Panc1 (cell line): ENCODE measurements around the gene ATIC. TPM values are rescaled to one million over a fixed set of nuclear protein-coding genes. Genes with fewer than 3 reads are reported as not detected.

Experiments used
- ATAC-seq: fragments of 200-7000 bp; cut with Tn5 transposase; 2 replicates; pipeline ENCODE4 v1.9.1; 2020; ENCODE audit warnings: mild to moderate bottlenecking, moderate library complexity
- BruUV-seq: library from RNA; stranded (reverse); fragments of 400-500 nt; replicated peaks from 2 replicates; lab custom pipeline; 2021; lab: Mats Ljungman, UMichigan
- CTCF ChIA-PET: fragments of 300-600 bp; sonication (Branson Sonifier 250); formaldehyde crosslinking; loops from one replicate; lab custom pipeline; 2022; ENCODE audit warnings: antibody characterized with exemption; lab: Charles Lee
- POLR2A ChIA-PET: fragments of 300-600 bp; sonication (Branson Sonifier 250); formaldehyde crosslinking; loops from one replicate; lab custom pipeline; 2022; ENCODE audit warnings: antibody characterized with exemption; lab: Charles Lee
- DNase-seq: peaks from one replicate; pipeline ENCODE4 v3.0.0-alpha.2; 2010; ENCODE audit warnings: low read depth, low spot score
- H3K27ac ChIP-seq: 2 replicates; pipeline ENCODE4 v1.5.1; 2011; ENCODE audit warnings: mild to moderate bottlenecking, low read length, inconsistent platforms
- H3K27me3 ChIP-seq: fragments of 200-500 bp; sonication (Bioruptor generic); 2 replicates; pipeline ENCODE4 v1.6.0; 2014; ENCODE audit warnings: low read length, inconsistent platforms; ENCODE audit not compliant: control insufficient read depth, insufficient read depth
- H3K36me3 ChIP-seq: fragments of 200-500 bp; sonication (Bioruptor generic); 2 replicates; pipeline ENCODE4 v1.5.1; 2014; ENCODE audit warnings: inconsistent platforms, mild to moderate bottlenecking, low read length, moderate library complexity; ENCODE audit not compliant: control insufficient read depth, insufficient read depth
- H3K4me1 ChIP-seq: 2 replicates; pipeline ENCODE4 v1.5.1; 2011; ENCODE audit warnings: inconsistent platforms, mild to moderate bottlenecking, low read length, moderate library complexity; ENCODE audit not compliant: control insufficient read depth, insufficient read depth
- H3K4me3 ChIP-seq, 2 experiments: 2 replicates each; pipeline ENCODE4 v1.5.1; 2011 to 2012; ENCODE audit warnings: low read depth in 2 of 2, low read length in 2 of 2, mild to moderate bottlenecking in 2 of 2, inconsistent platforms in 1 of 2, moderate library complexity in 1 of 2
- H3K9me3 ChIP-seq: fragments of 200-500 bp; sonication (Bioruptor generic); 2 replicates; pipeline ENCODE4 v1.5.1; 2014; ENCODE audit warnings: low read depth, mild to moderate bottlenecking, inconsistent platforms, low read length, moderate library complexity; ENCODE audit not compliant: control insufficient read depth, insufficient read depth
- POLR2AphosphoS5 ChIP-seq: IDR thresholded peaks from 2 replicates; pipeline ENCODE4 v1.6.1; 2012; ENCODE audit warnings: mild to moderate bottlenecking, low read depth, low read length, moderate library complexity
- SIN3A ChIP-seq: IDR thresholded peaks from 2 replicates; pipeline ENCODE4 v1.6.1; 2012; ENCODE audit warnings: low read depth, mild to moderate bottlenecking, low read length, moderate library complexity, borderline replicate concordance; ENCODE audit not compliant: insufficient read depth
- TCF7L2 ChIP-seq: IDR thresholded peaks from 2 replicates; pipeline ENCODE4 v1.6.1; 2011; ENCODE audit warnings: mild to moderate bottlenecking, low read depth, low read length, inconsistent platforms
- in situ Hi-C: cut with HindIII; loops from 2 replicates; pipeline ENCODE4 v1.10.0; 2016; ENCODE audit warnings: low sequenced_read_pairs, low pct_unique_long_range_greater_than_20kb
- intact Hi-C: fragments of 100-400 bp; cut with micrococcal nuclease; formaldehyde crosslinking; loops from one replicate; pipeline ENCODE4 v1.10.0; 2022; ENCODE audit not compliant: unreplicated experiment
- total RNA-seq: library from RNA; stranded (reverse); gene quantifications from one replicate; pipeline ENCODE4 v1.2.1, GENCODE V29; 2021; ENCODE audit not compliant: unreplicated experiment
- TF ChIP-seq, protein P1 (sequence below): fragments of 450-650 bp; IDR thresholded peaks from 2 replicates; pipeline ENCODE4 v1.5.1; 2017; ENCODE audit warnings: mild to moderate bottlenecking
- TF ChIP-seq, protein P2 (sequence below), 2 experiments: IDR thresholded peaks; 2 replicates each; pipeline ENCODE4 v1.6.1; 2011 to 2012; ENCODE audit warnings: low read depth in 2 of 2, control low read depth in 1 of 2, low read length in 1 of 2, mild to moderate bottlenecking in 1 of 2, moderate library complexity in 1 of 2; ENCODE audit not compliant: insufficient read depth in 1 of 2

The ATIC gene
- total RNA-seq, 1 experiment from 2014 or later = 223 TPM

DNA sequence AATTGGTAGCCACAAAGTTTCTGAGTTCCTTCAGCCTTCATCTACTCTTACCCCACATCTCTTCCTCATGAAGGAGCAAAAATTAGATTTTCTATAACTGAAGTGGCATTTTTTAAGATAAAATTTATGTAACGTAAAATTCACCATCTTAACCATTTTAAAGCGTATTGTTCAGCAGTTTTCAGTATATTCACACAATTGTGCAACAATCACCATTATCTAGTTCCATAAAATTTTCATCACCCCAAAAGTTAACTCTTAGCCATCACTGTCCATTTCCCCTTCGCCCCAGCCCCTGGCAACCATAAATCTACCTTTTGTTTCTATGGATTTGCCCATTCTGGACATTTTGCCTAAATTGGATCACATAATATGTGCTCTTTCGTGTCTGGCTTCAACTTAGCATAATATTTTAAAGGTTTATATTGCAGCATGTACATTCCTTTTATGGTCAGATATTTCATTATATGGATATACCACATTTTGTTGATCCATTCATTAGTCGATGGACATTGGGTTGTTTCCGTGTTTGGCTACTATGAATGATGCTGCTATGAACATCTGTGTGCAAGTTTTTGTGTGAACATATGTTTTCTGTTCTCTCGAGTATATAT lies 44.6 kb downstream of the ATIC start:
- CTCF ChIA-PET = no interaction called here
- in situ Hi-C loops = no loop called here
- Histone ChIP-seq H3K27ac (no peak overlapping the region), H3K9me3 (no peaks in the 10 kb centered on the region), H3K36me3 (no peaks in the 10 kb centered on the region; the same call in 1 of the 2 replicates), H3K27me3 (no peaks in the 10 kb centered on the region), H3K4me3 (no peak overlapping the region), H3K4me1 (no peaks in the 10 kb centered on the region)
- BruUV-seq = no TSS peak
- ATAC-seq = no peak
- TF ChIP-seq, protein P1, sequence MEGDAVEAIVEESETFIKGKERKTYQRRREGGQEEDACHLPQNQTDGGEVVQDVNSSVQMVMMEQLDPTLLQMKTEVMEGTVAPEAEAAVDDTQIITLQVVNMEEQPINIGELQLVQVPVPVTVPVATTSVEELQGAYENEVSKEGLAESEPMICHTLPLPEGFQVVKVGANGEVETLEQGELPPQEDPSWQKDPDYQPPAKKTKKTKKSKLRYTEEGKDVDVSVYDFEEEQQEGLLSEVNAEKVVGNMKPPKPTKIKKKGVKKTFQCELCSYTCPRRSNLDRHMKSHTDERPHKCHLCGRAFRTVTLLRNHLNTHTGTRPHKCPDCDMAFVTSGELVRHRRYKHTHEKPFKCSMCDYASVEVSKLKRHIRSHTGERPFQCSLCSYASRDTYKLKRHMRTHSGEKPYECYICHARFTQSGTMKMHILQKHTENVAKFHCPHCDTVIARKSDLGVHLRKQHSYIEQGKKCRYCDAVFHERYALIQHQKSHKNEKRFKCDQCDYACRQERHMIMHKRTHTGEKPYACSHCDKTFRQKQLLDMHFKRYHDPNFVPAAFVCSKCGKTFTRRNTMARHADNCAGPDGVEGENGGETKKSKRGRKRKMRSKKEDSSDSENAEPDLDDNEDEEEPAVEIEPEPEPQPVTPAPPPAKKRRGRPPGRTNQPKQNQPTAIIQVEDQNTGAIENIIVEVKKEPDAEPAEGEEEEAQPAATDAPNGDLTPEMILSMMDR = no peak
- TF ChIP-seq TCF7L2 = no peak
- no peak for TF ChIP-seq POLR2AphosphoS5
- TF ChIP-seq SIN3A = no peak
- TF ChIP-seq, protein P2, sequence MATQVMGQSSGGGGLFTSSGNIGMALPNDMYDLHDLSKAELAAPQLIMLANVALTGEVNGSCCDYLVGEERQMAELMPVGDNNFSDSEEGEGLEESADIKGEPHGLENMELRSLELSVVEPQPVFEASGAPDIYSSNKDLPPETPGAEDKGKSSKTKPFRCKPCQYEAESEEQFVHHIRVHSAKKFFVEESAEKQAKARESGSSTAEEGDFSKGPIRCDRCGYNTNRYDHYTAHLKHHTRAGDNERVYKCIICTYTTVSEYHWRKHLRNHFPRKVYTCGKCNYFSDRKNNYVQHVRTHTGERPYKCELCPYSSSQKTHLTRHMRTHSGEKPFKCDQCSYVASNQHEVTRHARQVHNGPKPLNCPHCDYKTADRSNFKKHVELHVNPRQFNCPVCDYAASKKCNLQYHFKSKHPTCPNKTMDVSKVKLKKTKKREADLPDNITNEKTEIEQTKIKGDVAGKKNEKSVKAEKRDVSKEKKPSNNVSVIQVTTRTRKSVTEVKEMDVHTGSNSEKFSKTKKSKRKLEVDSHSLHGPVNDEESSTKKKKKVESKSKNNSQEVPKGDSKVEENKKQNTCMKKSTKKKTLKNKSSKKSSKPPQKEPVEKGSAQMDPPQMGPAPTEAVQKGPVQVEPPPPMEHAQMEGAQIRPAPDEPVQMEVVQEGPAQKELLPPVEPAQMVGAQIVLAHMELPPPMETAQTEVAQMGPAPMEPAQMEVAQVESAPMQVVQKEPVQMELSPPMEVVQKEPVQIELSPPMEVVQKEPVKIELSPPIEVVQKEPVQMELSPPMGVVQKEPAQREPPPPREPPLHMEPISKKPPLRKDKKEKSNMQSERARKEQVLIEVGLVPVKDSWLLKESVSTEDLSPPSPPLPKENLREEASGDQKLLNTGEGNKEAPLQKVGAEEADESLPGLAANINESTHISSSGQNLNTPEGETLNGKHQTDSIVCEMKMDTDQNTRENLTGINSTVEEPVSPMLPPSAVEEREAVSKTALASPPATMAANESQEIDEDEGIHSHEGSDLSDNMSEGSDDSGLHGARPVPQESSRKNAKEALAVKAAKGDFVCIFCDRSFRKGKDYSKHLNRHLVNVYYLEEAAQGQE (IDR thresholded peaks at IDR 0.05; ENCODE audit: insufficient read depth in 1 of 2, low read depth in 2 of 2, low read length in 1 of 2) = no peak
- POLR2A ChIA-PET = no interaction called here
- DNase-seq = no peak
- intact Hi-C loops = no loop called here

DNA sequence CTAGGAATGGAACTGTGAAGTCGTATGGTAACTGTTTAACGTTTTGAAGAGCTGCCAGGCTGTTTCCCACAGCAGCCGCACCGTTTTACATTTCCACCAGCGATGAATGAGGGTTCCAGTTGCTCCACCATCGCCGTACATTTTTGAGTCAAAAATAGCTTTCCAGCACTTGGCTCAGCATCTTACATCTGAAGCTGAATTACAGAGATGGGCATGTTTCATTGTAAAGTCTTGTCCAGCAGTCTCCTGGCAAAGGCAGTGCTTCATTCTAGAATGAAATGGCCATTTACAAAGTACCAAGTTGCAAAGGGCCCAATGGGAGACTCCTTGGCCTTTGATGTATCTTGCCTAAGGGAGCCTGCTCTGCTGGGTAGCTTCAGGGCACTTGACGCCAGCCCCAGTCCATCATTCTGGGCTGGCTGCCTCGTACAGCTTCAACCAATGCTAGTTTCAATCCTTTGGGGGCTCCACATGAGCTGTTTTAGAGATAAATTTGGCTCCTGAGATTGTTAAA lies 45.1 kb downstream of the ATIC start:
- intact Hi-C loops = no loop called here
- POLR2A ChIA-PET = no interaction called here

More for the DNA sequence above, 45.1 kb downstream of the ATIC start:
- Histone ChIP-seq H3K4me3 (no peak overlapping the region), H3K4me1 (no peaks in the 10 kb centered on the region), H3K36me3 (no peaks in the 10 kb centered on the region), H3K27me3 (no peaks in the 10 kb centered on the region), H3K9me3 (no peaks in the 10 kb centered on the region), H3K27ac (no peak overlapping the region)
- no TSS peak for BruUV-seq
- ATAC-seq (no peak), DNase-seq (no peak)
- TF ChIP-seq POLR2AphosphoS5 (no peak), SIN3A (no peak), TCF7L2 (no peak)
- TF ChIP-seq, protein P1 = no peak
- TF ChIP-seq, protein P2 (IDR thresholded peaks at IDR 0.05; ENCODE audit: insufficient read depth in 1 of 2, low read depth in 2 of 2, low read length in 1 of 2) = no peak
- in situ Hi-C loops = no loop called here
- CTCF ChIA-PET = no interaction called here
